SK-N-SH (cell line): ENCODE measurements around the gene BMP5. TPM values are rescaled to one million over a fixed set of nuclear protein-coding genes. Genes with fewer than 3 reads are reported as not detected.

Experiments
- CTCF ChIA-PET: fragments of 300-600, 350-600 bp; formaldehyde crosslinking; extraction: SDS; loops from one replicate; lab custom pipeline; 2021; lab: Yijun Ruan, JAX
- POLR2A ChIA-PET: fragments of 350-600 bp; sonication (Branson Sonifier 250); formaldehyde crosslinking; extraction: SDS; loops from one replicate; lab custom pipeline; 2020; ENCODE audit warnings: antibody characterized with exemption, inconsistent platforms; lab: Yijun Ruan, JAX
- DNase-seq: peaks from one replicate; pipeline ENCODE4 v3.0.0; 2012
- H2AFZ ChIP-seq: fragments of 200-600 bp; sonication (generic); 2 replicates; pipeline ENCODE4 v1.8.1; 2016; ENCODE audit warnings: antibody characterized with exemption, mild to moderate bottlenecking, low read depth
- H3F3A ChIP-seq: fragments of 200-600 bp; sonication (generic); replicated peaks from 2 replicates; pipeline ENCODE3; 2016; ENCODE audit warnings: antibody characterized with exemption, mild to moderate bottlenecking; ENCODE audit not compliant: insufficient read depth
- H3K27ac ChIP-seq, 2 experiments: fragments of 200-500 bp in 1 of 2; fragments of 200-600 bp in 1 of 2; sonication (Bioruptor generic) in 1 of 2; sonication (generic), shearing (Covaris generic) in 1 of 2; 2 replicates each; pipeline versions ENCODE4 v1.5.1 to v1.6.1; 2014 to 2016; ENCODE audit warnings: low read depth in 2 of 2, inconsistent platforms in 1 of 2, low read length in 1 of 2, mild to moderate bottlenecking in 1 of 2, mixed read lengths in 1 of 2
- H3K27me3 ChIP-seq: fragments of 200-600 bp; sonication (generic), shearing (Covaris generic); 2 replicates; pipeline ENCODE4 v1.6.1; 2016; ENCODE audit warnings: mixed run types; ENCODE audit not compliant: insufficient read depth
- H3K36me3 ChIP-seq, 2 experiments: fragments of 200-500 bp in 1 of 2; fragments of 200-600 bp in 1 of 2; sonication (Bioruptor generic) in 1 of 2; sonication (generic) in 1 of 2; replicated peaks in 1 of 2; 2 replicates each; pipeline versions ENCODE3 to v1.5.1; 2014 to 2016; ENCODE audit warnings: low read length in 1 of 2, mild to moderate bottlenecking in 1 of 2; ENCODE audit not compliant: insufficient read depth in 2 of 2, control insufficient read depth in 1 of 2
- H3K4me1 ChIP-seq, 2 experiments: fragments of 200-500 bp in 1 of 2; fragments of 200-600 bp in 1 of 2; sonication (Bioruptor generic) in 1 of 2; sonication (generic), shearing (Covaris generic) in 1 of 2; 2 replicates each; pipeline versions ENCODE4 v1.5.1 to v1.6.1; 2014 to 2016; ENCODE audit warnings: low read depth in 1 of 2, low read length in 1 of 2, mixed run types in 1 of 2; ENCODE audit not compliant: insufficient read depth in 2 of 2, control insufficient read depth in 1 of 2
- H3K4me2 ChIP-seq: fragments of 200-600 bp; sonication (generic), shearing (Covaris generic); 2 replicates; pipeline ENCODE4 v1.6.1; 2017; ENCODE audit warnings: mixed run types
- H3K4me3 ChIP-seq, 2 experiments: fragments of 200-500 bp in 1 of 2; fragments of 200-600 bp in 1 of 2; sonication (Bioruptor generic) in 1 of 2; sonication (generic), shearing (Covaris generic) in 1 of 2; 2 replicates each; pipeline versions ENCODE4 v1.5.1 to v1.8.1; 2014 to 2016; ENCODE audit warnings: low read depth in 2 of 2, inconsistent platforms in 1 of 2, low read length in 1 of 2, mild to moderate bottlenecking in 1 of 2, mixed read lengths in 1 of 2, moderate library complexity in 1 of 2
- H3K79me2 ChIP-seq: fragments of 200-600 bp; sonication (generic); 2 replicates; pipeline ENCODE4 v1.8.1; 2017; ENCODE audit warnings: mild to moderate bottlenecking; ENCODE audit not compliant: insufficient read depth
- H3K9ac ChIP-seq: fragments of 200-600 bp; sonication (generic); 2 replicates; pipeline ENCODE4 v1.6.1; 2017; ENCODE audit warnings: mixed run types
- H3K9me2 ChIP-seq: fragments of 200-600 bp; sonication (generic); 2 replicates; pipeline ENCODE4 v1.6.1; 2017; ENCODE audit warnings: mixed run types
- H3K9me3 ChIP-seq: fragments of 200-600 bp; sonication (generic); 2 replicates; pipeline ENCODE4 v1.6.1; 2017; ENCODE audit warnings: mixed run types, mild to moderate bottlenecking, moderate library complexity
- H4K20me1 ChIP-seq: fragments of 200-600 bp; sonication (generic); 2 replicates; pipeline ENCODE4 v1.6.1; 2017; ENCODE audit warnings: mild to moderate bottlenecking, mixed run types; ENCODE audit not compliant: insufficient read depth
- CHD2 ChIP-seq: fragments of 150-350 bp; IDR thresholded peaks from 2 replicates; pipeline ENCODE4 v1.6.1; 2018; ENCODE audit warnings: low read length; ENCODE audit not compliant: partially characterized antibody
- EP300 ChIP-seq, 2 experiments: IDR thresholded peaks; 2 replicates each; pipeline versions ENCODE4 v1.4.0 to v1.6.1; 2012; ENCODE audit warnings: borderline replicate concordance in 1 of 2, low read depth in 1 of 2, low read length in 1 of 2
- FOXM1 ChIP-seq: IDR thresholded peaks from 2 replicates; pipeline ENCODE4 v1.4.0; 2012; ENCODE audit warnings: low read depth, mild to moderate bottlenecking
- NFIC ChIP-seq: IDR thresholded peaks from 2 replicates; pipeline ENCODE4 v1.4.0; 2012; ENCODE audit warnings: borderline replicate concordance
- PBX3 ChIP-seq: IDR thresholded peaks from 2 replicates; pipeline ENCODE4; 2012
- RAD21 ChIP-seq: IDR thresholded peaks from 2 replicates; pipeline ENCODE4 v1.6.1; 2012; ENCODE audit warnings: mild to moderate bottlenecking, low read length
- TAF1 ChIP-seq: IDR thresholded peaks from 2 replicates; pipeline ENCODE4 v1.6.1; 2012; ENCODE audit warnings: low read depth, mild to moderate bottlenecking, low read length, moderate library complexity, borderline replicate concordance
- TCF12 ChIP-seq: IDR thresholded peaks from 2 replicates; pipeline ENCODE4 v1.4.0; 2012
- WGBS: methylation state at CpG from one replicate; pipeline ENCODE4 v1.1.6; 2017; ENCODE audit warnings: low lambda C conversion rate; 5-methylcytosine and 5-hydroxymethylcytosine counted together
- polyA plus RNA-seq, 3 experiments: library from polyadenylated mRNA; depleted of rRNA; stranded (reverse); fragments of >200 nt; gene quantifications; 2 replicates each; pipeline ENCODE4 v1.2.3, GENCODE V29; 2012

Gene BMP5
- polyA plus RNA-seq, 1 of the 3 experiments (the other 2 are of a cell fraction): 0.05 TPM

GRCh38 chr6:55869674-55870073, 5.7 kb downstream of the BMP5 start:
- WGBS: 50% methylated on average over 1 of the region's 1 CpG
- no peaks in the 10 kb centered on the region for H3K36me3 ChIP-seq
- H3K9ac ChIP-seq: no peak overlapping the region
- H3K27ac ChIP-seq: no peak overlapping the region
- TF ChIP-seq TAF1 (no peak), CHD2 (no peak), EP300 (IDR thresholded peaks at IDR 0.05; ENCODE audit: borderline replicate concordance in 1 of 2, low read depth in 1 of 2, low read length in 1 of 2) (no peak), FOXM1 (no peak), TCF12 (no peak)
- TF ChIP-seq, all 33 proteins: peak for 0
- H3K9me2 ChIP-seq: no peaks in the 10 kb centered on the region
- peaks cover 3% of the 10 kb centered on the region for H3F3A ChIP-seq
- 0 out of 2 replicates have a peak overlapping the region, but pooled peaks have one; percentile 53 for H2AFZ ChIP-seq
- peak; percentile 0 for DNase-seq
- H3K9me3 ChIP-seq: no peaks in the 10 kb centered on the region
- H3K79me2 ChIP-seq: no peaks in the 10 kb centered on the region
- CTCF ChIA-PET: interaction anchor here (2.1 kb wide), 1 partner anchor 425 kb away, joined by 4 read pairs; no protein-coding TSS in a partner anchor
- H3K4me1 ChIP-seq: peaks cover 0 to 3% of the 10 kb centered on the region in 2 experiments; a peak in 2 of 4 replicates
- no peak overlapping the region for H3K4me2 ChIP-seq
- H3K4me3 ChIP-seq: no peak overlapping the region
- H4K20me1 ChIP-seq: no peaks in the 10 kb centered on the region
- POLR2A ChIA-PET: no interaction called here
- H3K27me3 ChIP-seq: peaks cover 4% of the 10 kb centered on the region; the same call in 1 of the 2 replicates

GRCh38 chr6:55868771-55869479, 6.5 kb downstream of the BMP5 start:
- no peak overlapping the region for H3K4me3 ChIP-seq

More at GRCh38 chr6:55868771-55869479, 6.5 kb downstream of the BMP5 start:
- Histone ChIP-seq H3K9me3 (no peaks in the 10 kb centered on the region), H4K20me1 (no peaks in the 10 kb centered on the region)
- POLR2A ChIA-PET: no interaction called here
- TF ChIP-seq TCF12 (peak; percentile 28; the same call in 1 of the 2 replicates), PBX3 (peak; percentile 27; the same call in 1 of the 2 replicates), RAD21 (no peak), EP300 (IDR thresholded peaks at IDR 0.05; ENCODE audit: borderline replicate concordance in 1 of 2, low read depth in 1 of 2, low read length in 1 of 2) (peak in 1 of 2 experiments; percentile 33; a peak in 1 of 4 replicates), NFIC (no peak)
- TF ChIP-seq, all 33 proteins: peak for 3
- CTCF ChIA-PET: interaction anchor here (2.1 kb wide), 1 partner anchor 424 kb away, joined by 4 read pairs; no protein-coding TSS in a partner anchor
- H3K79me2 ChIP-seq: no peaks in the 10 kb centered on the region
- WGBS: 14% methylated on average over 5 of the region's 5 CpGs
- no peaks in the 10 kb centered on the region for H3K36me3 ChIP-seq
- H3K4me2 ChIP-seq: peak overlapping the region; percentile 16; the same call in 1 of the 2 replicates
- H3K27me3 ChIP-seq: no peaks in the 10 kb centered on the region
- no peak overlapping the region for H3K27ac ChIP-seq
- no peaks in the 10 kb centered on the region for H3K9me2 ChIP-seq
- H3K9ac ChIP-seq: no peak overlapping the region
- H3F3A ChIP-seq: peaks cover 3% of the 10 kb centered on the region
- DNase-seq: no peak
- H3K4me1 ChIP-seq: peaks cover 0 to 3% of the 10 kb centered on the region in 2 experiments; a peak in 2 of 4 replicates
- peak overlapping the region; percentile 53 for H2AFZ ChIP-seq
